ENCODE results near the gene NR5A2. TPM values are rescaled to one million over a fixed set of nuclear protein-coding genes. Genes with fewer than 3 reads are reported as not detected.

NR5A2 gene
- polyA plus RNA-seq, 1 donor (not counting 4 experiments of a cell fraction or from before 2014, with no cell fraction given): 0.05 TPM

- Histone ChIP-seq H3K9ac (ENCODE audit: control insufficient read depth, extremely low read depth, insufficient read depth, low read length) (no peak overlapping the region), H3K4me1 (ENCODE audit: control insufficient read depth, extremely low read depth, insufficient read depth, low read length) (peaks cover 14% of the 10 kb centered on the region), H3K4me3 (ENCODE audit: control insufficient read depth in 2 of 3, extremely low read depth in 1 of 3, insufficient read depth in 2 of 3, low read depth in 1 of 3, low read length in 3 of 3) (no peak overlapping the region), H4K20me1 (ENCODE audit: control insufficient read depth, extremely low read depth, insufficient read depth, low read length) (peaks cover 3% of the 10 kb centered on the region), H3K36me3 (ENCODE audit: control insufficient read depth in 2 of 2, extremely low read depth in 1 of 2, insufficient read depth in 2 of 2, low read length in 2 of 2) (no peaks in the 10 kb centered on the region), H2AFZ (ENCODE audit: control insufficient read depth, low read length) (no peak overlapping the region), H3K27me3 (ENCODE audit: control insufficient read depth, extremely low read depth, insufficient read depth, low read length) (peaks cover 59% of the 10 kb centered on the region), H3K4me2 (ENCODE audit: control insufficient read depth, extremely low read depth, insufficient read depth, low read depth, low read length) (no peak overlapping the region), H3K9me3 (ENCODE audit: control insufficient read depth, low read depth, low read length) (no peaks in the 10 kb centered on the region), H3K79me2 (ENCODE audit: control insufficient read depth, insufficient read depth, low read length) (no peaks in the 10 kb centered on the region), H3K9me1 (ENCODE audit: control insufficient read depth, extremely low read depth, insufficient read depth, low read length) (no peaks in the 10 kb centered on the region), H3K27ac (ENCODE audit: control insufficient read depth, insufficient read depth, low read length) (no peak overlapping the region)
- dilution Hi-C loops (cut with MboI; ENCODE audit: extremely low pct_ligation_motif_present, low sequenced_read_pairs): no loop called here
- TF ChIP-seq CTCF (optimal IDR thresholded peaks at IDR 0.05 in 1 of 3, IDR thresholded peaks at IDR 0.05 in 1 of 3, conservative IDR thresholded peaks at IDR 0.05 in 1 of 3; ENCODE audit: extremely low read depth in 1 of 3, insufficient read depth in 2 of 3, low read length in 3 of 3) (no peak), EZH2 (IDR thresholded peaks at IDR 0.05; ENCODE audit: low read length) (no peak)
- DNase-seq (ENCODE audit: low read depth, low spot score) (no peak), FAIRE-seq (no peak)
These were observed 3.3 kb downstream of the NR5A2 start for GRCh38 chr1:200030791-200031190.

DNA sequence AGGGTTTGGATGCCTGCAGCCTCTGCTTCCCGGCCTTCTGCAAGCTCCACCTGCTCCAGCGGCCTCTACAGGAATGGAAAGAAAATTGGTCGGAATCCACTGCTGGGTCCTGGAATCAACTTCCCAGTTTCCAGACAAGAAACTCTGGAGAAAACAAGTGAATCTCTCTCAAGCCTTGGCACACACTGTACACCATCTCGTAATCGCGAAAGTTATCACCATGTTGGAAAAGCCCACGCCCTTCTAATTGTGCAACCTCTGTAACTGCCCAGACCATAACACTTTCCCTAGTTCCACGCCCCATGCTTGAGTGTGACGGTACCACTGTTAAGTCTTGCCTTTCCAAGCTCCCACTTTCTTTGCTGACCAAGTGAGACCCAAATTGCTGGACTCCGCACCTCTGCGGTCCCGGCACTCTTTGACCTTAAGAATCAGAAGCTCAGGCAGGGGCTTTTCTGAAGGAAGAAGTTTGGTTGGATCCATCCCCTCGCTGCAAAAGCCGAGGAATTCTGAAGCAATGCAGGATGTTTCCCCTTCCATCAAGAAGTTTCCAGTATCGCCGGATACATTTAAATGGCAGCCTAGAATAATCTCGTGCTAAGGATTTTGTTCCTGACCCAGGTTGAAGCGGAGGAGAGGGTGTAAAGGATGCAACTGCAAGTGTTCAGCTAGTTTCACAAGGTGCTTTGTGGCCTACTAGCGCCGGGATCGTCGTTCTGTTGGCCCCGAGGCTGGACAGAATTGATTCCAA, 6.2 kb downstream of the NR5A2 start:
- no peak for FAIRE-seq
- H2AFZ ChIP-seq (ENCODE audit: control insufficient read depth, low read length): no peak overlapping the region
- H3K36me3 ChIP-seq (ENCODE audit: control insufficient read depth in 2 of 2, extremely low read depth in 1 of 2, insufficient read depth in 2 of 2, low read length in 2 of 2): no peaks in the 10 kb centered on the region
- dilution Hi-C loops (cut with MboI; ENCODE audit: extremely low pct_ligation_motif_present, low sequenced_read_pairs): no loop called here
- peaks cover 5% of the 10 kb centered on the region for H4K20me1 ChIP-seq (ENCODE audit: control insufficient read depth, extremely low read depth, insufficient read depth, low read length)
- no peak overlapping the region for H3K4me3 ChIP-seq (ENCODE audit: control insufficient read depth in 2 of 3, extremely low read depth in 1 of 3, insufficient read depth in 2 of 3, low read depth in 1 of 3, low read length in 3 of 3)
- H3K79me2 ChIP-seq (ENCODE audit: control insufficient read depth, insufficient read depth, low read length): no peaks in the 10 kb centered on the region
- no peak overlapping the region for H3K4me2 ChIP-seq (ENCODE audit: control insufficient read depth, extremely low read depth, insufficient read depth, low read depth, low read length)
- no peak for DNase-seq (ENCODE audit: low read depth, low spot score)
- peaks cover 86% of the 10 kb centered on the region for H3K27me3 ChIP-seq (ENCODE audit: control insufficient read depth, extremely low read depth, insufficient read depth, low read length)
- peaks cover 14% of the 10 kb centered on the region for H3K4me1 ChIP-seq (ENCODE audit: control insufficient read depth, extremely low read depth, insufficient read depth, low read length)
- no peaks in the 10 kb centered on the region for H3K9me3 ChIP-seq (ENCODE audit: control insufficient read depth, low read depth, low read length)
- TF ChIP-seq CTCF (optimal IDR thresholded peaks at IDR 0.05 in 1 of 3, IDR thresholded peaks at IDR 0.05 in 1 of 3, conservative IDR thresholded peaks at IDR 0.05 in 1 of 3; ENCODE audit: extremely low read depth in 1 of 3, insufficient read depth in 2 of 3, low read length in 3 of 3) (no peak), EZH2 (IDR thresholded peaks at IDR 0.05; ENCODE audit: low read length) (peak; percentile 86)
- H3K9me1 ChIP-seq (ENCODE audit: control insufficient read depth, extremely low read depth, insufficient read depth, low read length): no peaks in the 10 kb centered on the region
- no peak overlapping the region for H3K9ac ChIP-seq (ENCODE audit: control insufficient read depth, extremely low read depth, insufficient read depth, low read length)
- no peak overlapping the region for H3K27ac ChIP-seq (ENCODE audit: control insufficient read depth, insufficient read depth, low read length)

Data from keratinocyte (primary cell).